GM12892 (cell line): ENCODE results near the gene PGBD2.

Experiments
- POLR2A ChIP-seq: IDR thresholded peaks from 2 replicates; pipeline ENCODE4 v1.6.1; 2011; ENCODE audit warnings: low read depth, low read length, control low read depth
- POLR2AphosphoS5 ChIP-seq: IDR thresholded peaks from 2 replicates; pipeline ENCODE4 v1.6.1; 2011; ENCODE audit warnings: low read depth, low read length, control low read depth
- TAF1 ChIP-seq: IDR thresholded peaks from 2 replicates; pipeline ENCODE4 v1.6.1; 2011; ENCODE audit warnings: low read depth, mild to moderate bottlenecking, control low read depth, low read length, borderline replicate concordance

DNA sequence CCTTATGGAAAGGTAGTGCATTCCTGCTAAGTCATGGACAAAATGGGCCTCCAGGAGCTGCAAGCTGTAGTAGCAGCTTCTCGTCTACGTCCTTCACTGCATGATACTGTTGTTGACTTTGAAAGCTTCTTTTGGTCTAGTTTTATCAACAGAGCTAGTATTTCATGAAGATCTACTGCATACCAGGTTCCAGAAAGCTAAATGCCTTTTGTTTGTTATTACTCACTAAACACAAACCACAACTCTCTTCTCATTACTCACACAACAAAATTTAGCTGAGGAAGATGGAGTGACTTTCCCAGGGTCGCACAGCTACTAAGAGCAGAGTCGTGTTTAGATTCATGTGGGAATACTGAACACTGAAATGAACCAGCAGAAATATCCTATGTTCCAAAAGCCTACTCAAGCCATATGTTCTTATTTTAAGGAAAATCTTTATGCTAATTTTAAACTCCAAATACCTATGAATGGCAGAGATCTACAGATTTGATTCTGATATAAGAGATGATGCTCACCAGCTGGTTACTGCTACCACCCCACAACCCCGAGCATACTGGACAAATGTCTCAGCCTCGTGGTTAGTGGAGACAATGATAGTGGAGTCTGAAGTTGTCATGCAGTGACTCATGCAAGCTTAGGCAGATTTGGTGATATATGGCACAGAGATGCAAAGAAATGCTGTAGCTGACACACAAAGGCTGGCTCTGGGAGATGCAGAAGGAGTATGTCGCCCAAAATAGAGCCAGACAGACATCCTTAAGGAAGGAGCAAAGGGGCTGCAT is 20.6 kb downstream of the PGBD2 start:
- TF ChIP-seq POLR2A (no peak), TAF1 (no peak), POLR2AphosphoS5 (no peak)
